HG03103 (cell line): ENCODE results near the gene ZNF326.
"Not testable (repeated sequence)": the region's sequence is repeated elsewhere in the genome, so short reads cannot be mapped to it uniquely, and the experiment has no call there.

Experiments
- ATAC-seq: cut with Tn5 transposase; IDR thresholded peaks from one replicate; pipeline ENCODE4 v1.9.1; 2021; ENCODE audit warnings: low read depth; ENCODE audit not compliant: unreplicated experiment

The ZNF326 gene

GRCh38 chr1:89965193-89965768 lies 29.6 kb upstream of the ZNF326 start:
- ATAC-seq: no peak

GRCh38 chr1:89966656-89967055 lies 28.3 kb upstream of the ZNF326 start:
- no peak for ATAC-seq

- no peak for ATAC-seq
These were observed 23.3 kb upstream of the ZNF326 start for GRCh38 chr1:89971600-89971999.

- ATAC-seq: no peak
These were observed 22.9 kb upstream of the ZNF326 start for GRCh38 chr1:89972024-89972423.

GRCh38 chr1:89973471-89974127 lies 21.3 kb upstream of the ZNF326 start:
- no peak for ATAC-seq

GRCh38 chr1:89974256-89974655 lies 20.7 kb upstream of the ZNF326 start:
- no peak for ATAC-seq

- no peak for ATAC-seq
These were observed 20.0 kb upstream of the ZNF326 start for GRCh38 chr1:89974696-89975470.

- no peak for ATAC-seq
These were observed 19.3 kb upstream of the ZNF326 start for GRCh38 chr1:89975540-89976125.

- ATAC-seq: no peak
These were observed 16.2 kb upstream of the ZNF326 start for GRCh38 chr1:89978755-89979154.

GRCh38 chr1:89980605-89981004 lies 14.3 kb upstream of the ZNF326 start:
- no peak for ATAC-seq

GRCh38 chr1:89982846-89983245 lies 12.1 kb upstream of the ZNF326 start:
- not testable (repeated sequence) for ATAC-seq

- not testable (repeated sequence) for ATAC-seq
These were observed 10.3 kb upstream of the ZNF326 start for GRCh38 chr1:89984564-89985116.

- no peak for ATAC-seq
These were observed 8.9 kb upstream of the ZNF326 start for GRCh38 chr1:89986020-89986419.

- ATAC-seq: peak; percentile 70
These were observed 7.6 kb upstream of the ZNF326 start for GRCh38 chr1:89987159-89987819.

- no peak for ATAC-seq
These were observed 5.8 kb upstream of the ZNF326 start for GRCh38 chr1:89989099-89989498.

- ATAC-seq: no peak
These were observed 5.1 kb upstream of the ZNF326 start for GRCh38 chr1:89989799-89990198.

- ATAC-seq: no peak
These were observed 3.7 kb upstream of the ZNF326 start for GRCh38 chr1:89990976-89991831.

GRCh38 chr1:89993541-89993940 lies 1.4 kb upstream of the ZNF326 start:
- ATAC-seq: no peak

GRCh38 chr1:89994231-89994804 lies 592 bp upstream of the ZNF326 start:
- ATAC-seq: no peak
